GM10847 (cell line): ENCODE measurements around the gene PDK2.

Experiments
- POLR2A ChIP-seq: IDR thresholded peaks from 2 replicates; pipeline ENCODE4 v1.6.1; 2011; ENCODE audit not compliant: insufficient read length; ENCODE audit errors: extremely low read depth

PDK2 gene

GRCh38 chr17:50066995-50067394 lies 28.2 kb upstream of the PDK2 start:
- no peak for TF ChIP-seq POLR2A

DNA sequence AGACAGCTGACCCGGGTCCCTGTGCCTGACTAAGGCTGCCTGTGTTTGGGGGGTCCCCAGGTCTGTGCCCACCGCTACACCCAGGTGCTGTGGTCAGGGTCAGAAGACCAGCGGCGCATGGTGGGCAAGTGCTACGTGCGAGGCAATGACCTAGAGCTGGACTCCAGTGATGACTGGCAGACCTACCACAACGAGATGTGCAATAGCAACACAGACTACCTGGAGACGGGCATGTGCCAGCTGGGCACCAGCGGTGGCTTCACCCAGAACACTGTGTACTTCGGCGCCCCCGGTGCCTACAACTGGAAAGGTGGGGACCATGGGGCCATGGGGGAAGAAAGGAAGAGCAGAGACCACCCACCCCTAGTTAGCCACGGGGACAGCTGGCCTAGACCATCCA lies 27.2 kb upstream of the PDK2 start:
- no peak for TF ChIP-seq POLR2A

DNA sequence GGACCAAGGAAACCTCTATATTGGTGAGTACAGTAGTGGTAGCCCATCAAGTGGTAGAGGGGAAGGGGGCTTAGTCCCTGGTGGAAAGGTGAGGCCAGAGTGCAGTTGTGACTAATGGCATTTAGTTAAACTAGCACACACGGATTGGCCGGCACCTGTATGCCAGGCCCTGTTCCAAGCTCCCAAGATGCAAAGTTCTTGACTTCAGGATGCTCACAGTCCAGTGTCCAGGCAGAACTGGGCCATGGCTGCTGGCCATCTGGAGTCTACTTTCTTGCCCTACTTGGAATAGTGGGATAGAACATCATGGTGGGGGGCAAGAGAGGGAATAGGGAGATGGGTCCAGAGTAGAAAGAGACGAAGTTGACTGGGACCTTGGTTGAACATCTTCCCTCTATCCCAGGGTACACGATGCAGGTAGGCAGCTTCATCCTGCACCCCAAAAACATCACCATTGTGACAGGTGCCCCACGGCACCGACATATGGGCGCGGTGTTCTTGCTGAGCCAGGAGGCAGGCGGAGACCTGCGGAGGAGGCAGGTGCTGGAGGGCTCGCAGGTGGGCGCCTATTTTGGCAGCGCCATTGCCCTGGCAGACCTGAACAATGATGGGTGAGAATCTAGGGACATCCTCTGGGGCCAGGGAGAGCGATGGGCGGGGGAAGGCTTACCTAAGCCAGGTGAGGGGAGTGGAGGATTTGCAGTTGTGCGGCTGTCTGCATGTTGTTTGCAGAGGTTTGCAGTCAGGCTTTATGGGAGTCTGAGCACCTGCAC lies 24.1 kb upstream of the PDK2 start:
- TF ChIP-seq POLR2A, result no peak

DNA sequence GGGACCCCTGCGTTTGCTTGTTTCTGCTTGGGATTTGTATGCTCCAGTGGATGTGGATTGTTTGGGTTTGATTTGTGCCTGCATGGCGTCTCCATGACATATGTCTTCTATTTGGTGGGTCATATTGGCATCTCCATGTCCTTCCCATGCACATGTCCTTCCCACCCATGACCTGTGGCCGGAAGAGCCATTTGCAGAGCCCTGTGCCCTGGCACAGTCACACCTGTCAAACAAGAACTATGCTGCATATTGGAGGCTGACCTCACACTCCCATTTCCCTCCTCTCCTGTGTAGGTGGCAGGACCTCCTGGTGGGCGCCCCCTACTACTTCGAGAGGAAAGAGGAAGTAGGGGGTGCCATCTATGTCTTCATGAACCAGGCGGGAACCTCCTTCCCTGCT lies 23.5 kb upstream of the PDK2 start:
- TF ChIP-seq POLR2A, result no peak

DNA sequence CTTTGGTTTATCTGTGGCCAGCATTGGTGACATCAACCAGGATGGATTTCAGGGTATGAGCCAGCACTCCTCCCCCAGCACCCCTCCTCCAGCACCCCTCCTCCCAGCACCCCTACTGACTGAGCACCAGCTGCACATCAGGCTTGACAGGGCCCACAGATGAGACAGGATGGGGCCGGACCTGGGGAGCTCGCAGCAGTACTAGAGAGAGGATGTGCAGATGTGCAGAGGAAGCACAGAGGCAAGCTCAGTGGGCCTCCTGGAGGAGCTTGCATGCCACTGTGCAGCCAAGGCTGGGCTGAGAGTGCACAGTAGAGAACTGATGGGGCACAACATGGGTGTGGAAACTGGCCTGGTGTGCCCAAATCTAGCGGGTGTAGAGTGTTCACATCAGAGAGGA lies 23.0 kb upstream of the PDK2 start:
- no peak for TF ChIP-seq POLR2A

DNA sequence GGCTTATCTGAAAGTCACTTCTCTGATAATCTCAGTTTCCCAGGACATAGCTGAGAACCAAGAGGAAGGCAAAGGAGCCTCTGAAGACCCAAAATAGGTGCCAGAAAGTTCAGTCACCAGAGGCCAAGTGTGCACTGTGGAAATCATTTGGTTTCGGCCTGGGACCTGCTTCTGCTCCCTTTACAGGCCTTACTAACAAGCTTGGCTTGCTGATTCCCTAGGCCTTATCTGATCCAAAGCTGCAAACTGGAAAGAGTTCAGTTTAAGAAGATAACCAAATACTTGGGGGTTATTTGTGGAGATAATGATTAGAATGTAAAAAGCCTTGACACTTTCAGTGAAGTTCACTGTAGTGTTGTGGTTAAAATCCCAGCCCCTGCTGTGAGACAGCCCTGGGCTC lies 22.2 kb upstream of the PDK2 start:
- no peak for TF ChIP-seq POLR2A

DNA sequence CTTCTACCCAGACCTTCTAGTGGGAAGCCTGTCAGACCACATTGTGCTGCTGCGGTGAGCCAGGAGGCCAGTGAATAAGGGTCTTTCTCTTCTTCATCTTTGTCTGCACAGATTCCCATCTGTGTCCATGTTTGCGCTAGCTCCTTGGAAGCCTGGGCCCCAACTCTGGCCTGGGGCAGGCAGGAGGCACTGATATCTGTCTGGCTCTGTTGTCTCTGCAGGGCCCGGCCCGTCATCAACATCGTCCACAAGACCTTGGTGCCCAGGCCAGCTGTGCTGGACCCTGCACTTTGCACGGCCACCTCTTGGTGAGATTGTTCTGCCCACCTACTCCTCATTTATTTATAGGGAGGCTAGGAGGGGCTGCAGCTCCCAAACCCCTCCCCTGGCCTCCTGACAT lies 20.9 kb upstream of the PDK2 start:
- no peak for TF ChIP-seq POLR2A

DNA sequence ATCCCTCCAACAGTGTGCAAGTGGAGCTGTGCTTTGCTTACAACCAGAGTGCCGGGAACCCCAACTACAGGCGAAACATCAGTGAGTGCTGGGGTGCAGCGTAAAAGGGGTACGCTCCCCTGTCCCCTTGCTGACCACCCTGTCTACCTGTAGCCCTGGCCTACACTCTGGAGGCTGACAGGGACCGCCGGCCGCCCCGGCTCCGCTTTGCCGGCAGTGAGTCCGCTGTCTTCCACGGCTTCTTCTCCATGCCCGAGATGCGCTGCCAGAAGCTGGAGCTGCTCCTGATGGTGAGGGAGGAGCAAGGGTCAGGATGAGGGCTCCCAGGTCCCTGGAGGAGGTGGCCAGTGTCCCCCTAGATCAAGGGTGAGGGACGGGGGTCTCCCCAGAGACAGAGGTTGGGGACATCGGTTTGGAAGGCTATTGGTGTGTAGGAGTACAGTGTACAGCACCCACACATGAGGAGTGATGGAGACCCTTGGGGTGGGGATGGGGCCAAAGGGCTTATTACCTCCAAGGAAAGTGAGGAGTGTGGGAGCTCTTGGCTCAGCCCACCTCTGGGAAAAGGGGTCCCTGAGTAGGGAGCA lies 19.6 kb upstream of the PDK2 start:
- TF ChIP-seq POLR2A, result no peak

DNA sequence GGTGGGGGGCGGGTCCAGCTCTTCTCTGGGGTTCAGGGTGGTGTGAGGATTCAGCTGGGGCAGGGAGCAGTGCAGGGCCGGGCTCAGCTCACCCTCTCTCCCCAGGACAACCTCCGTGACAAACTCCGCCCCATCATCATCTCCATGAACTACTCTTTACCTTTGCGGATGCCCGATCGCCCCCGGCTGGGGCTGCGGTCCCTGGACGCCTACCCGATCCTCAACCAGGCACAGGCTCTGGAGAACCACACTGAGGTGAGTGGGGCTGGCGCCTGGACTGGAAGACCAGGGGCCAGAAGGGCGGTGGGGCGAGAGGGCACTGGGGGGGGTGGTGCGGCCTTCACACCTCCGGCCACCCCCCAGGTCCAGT lies 18.9 kb upstream of the PDK2 start:
- TF ChIP-seq POLR2A, result no peak

- no peak for TF ChIP-seq POLR2A
Observed at GRCh38 chr17:50076591-50077235, 18.4 kb upstream of the PDK2 start.

DNA sequence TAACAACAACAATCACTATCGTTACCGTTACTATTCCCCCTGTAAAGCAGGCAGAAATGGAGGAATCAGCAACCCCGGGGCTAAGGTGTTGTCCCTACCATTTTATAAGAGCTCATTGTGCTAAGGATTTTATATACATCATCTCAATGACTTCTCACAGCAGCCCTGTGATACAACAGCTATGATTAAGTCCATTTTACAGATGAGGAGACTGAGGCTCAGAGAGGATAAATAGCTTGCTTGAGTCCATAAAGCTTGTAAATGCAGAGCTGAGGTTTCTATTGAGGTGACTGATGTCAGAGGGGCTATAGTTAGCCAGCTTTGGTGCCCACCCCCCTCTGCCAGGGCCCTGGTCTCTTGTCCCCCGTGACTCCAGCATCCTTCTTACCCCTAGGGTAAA lies 16.7 kb upstream of the PDK2 start:
- TF ChIP-seq POLR2A, result no peak

GRCh38 chr17:50079334-50080095 lies 15.6 kb upstream of the PDK2 start:
- no peak for TF ChIP-seq POLR2A

GRCh38 chr17:50080096-50080480 lies 15.1 kb upstream of the PDK2 start:
- TF ChIP-seq POLR2A, result no peak

DNA sequence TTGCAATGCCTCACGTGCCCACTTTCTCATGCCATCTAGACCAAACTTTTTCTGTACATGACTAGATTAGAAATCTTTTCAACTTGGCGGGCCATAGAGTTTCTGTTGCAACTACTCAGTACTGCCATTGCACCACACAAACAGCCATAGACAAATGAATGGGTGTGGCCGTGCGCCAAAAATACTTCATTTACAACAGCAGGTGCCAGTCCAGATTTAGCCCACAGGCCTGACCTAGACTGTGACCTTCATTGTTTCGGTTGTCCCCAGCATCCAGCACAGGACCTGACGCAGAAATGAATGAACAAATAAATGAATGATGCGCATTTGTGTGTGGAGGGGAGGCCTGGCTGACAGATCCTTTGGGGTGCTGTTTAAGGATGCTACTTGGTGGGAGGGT lies 14.3 kb upstream of the PDK2 start:
- TF ChIP-seq POLR2A, result no peak

DNA sequence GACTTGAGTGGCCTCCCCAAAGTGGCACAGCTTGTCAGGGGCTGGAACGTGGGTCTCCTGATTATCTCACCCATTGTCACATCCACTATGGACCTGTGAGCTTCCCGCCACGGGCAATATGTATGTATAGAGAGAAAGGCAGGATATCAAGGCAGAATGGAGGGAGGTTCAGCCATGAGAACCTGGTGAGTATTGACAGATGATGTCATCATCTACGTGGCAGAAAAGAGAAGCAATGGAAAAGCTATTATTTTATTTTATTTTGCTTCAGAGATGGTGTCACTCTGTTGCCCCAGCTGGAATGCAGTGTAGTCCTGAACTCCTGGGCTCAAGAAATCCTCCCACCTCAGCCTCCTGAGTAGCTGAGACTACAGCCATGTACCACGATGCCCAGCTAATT lies 13.4 kb upstream of the PDK2 start:
- no peak for TF ChIP-seq POLR2A

- no peak for TF ChIP-seq POLR2A
Observed at GRCh38 chr17:50087246-50087911, 7.8 kb upstream of the PDK2 start.

DNA sequence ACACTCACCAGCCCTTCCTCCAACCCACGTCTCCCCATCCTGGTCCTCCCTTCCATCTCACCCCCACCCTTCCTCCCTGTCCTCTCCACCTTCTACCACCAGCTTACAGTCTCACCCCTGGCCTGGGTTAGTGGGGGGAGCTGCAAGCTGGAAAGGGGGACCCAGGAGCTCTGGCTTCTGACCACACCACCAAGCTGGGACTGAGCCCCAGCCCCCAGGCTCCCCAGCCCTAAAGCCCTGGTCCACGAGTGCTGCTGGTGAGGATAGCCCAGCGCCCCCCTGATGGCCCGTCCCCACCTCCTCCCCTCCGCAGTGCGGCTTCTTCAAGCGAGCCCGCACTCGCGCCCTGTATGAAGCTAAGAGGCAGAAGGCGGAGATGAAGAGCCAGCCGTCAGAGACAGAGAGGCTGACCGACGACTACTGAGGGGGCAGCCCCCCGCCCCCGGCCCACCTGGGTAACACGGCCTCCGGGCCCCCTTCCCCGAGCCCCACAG lies 7.2 kb upstream of the PDK2 start:
- TF ChIP-seq POLR2A, result no peak
